Measurements from ENCODE around the gene PFKL. TPM values are rescaled to one million over a fixed set of nuclear protein-coding genes. Genes with fewer than 3 reads are reported as not detected.

Gene PFKL
- total RNA-seq, 4 donors from 2014 or later = 68.5 to 103 (median 96.8) TPM

GRCh38 chr21:44286086-44286715, 13.7 kb upstream of the PFKL start:
- DNase-seq = no peak
- no peak for TF ChIP-seq POLR2A (IDR thresholded peaks at IDR 0.05)
- TF ChIP-seq CTCF (IDR thresholded peaks at IDR 0.05) = no peak
- H3K9me3 ChIP-seq = no peaks in the 10 kb centered on the region
- intact Hi-C loops (cut with DNase I) = no loop called here
- H3K36me3 ChIP-seq = no peaks in the 10 kb centered on the region
- no peak overlapping the region for H3K4me3 ChIP-seq (replicated peaks in 1 of 3)
- H3K4me1 ChIP-seq = peaks cover 0 to 6% of the 10 kb centered on the region in 2 donors
- H3K27ac ChIP-seq = no peak overlapping the region
- WGBS, 2 donors = 42 to 64% methylated on average over 2 to 16 of the region's 21 CpGs
- H3K27me3 ChIP-seq = no peaks in the 10 kb centered on the region

GRCh38 chr21:44286716-44287632, 12.9 kb upstream of the PFKL start:
- intact Hi-C loops (cut with DNase I) = no loop called here
- Histone ChIP-seq H3K9me3 (no peaks in the 10 kb centered on the region), H3K4me1 (peaks cover 0 to 6% of the 10 kb centered on the region in 2 donors), H3K4me3 (replicated peaks in 1 of 3) (no peak overlapping the region), H3K27me3 (no peaks in the 10 kb centered on the region), H3K27ac (no peak overlapping the region), H3K36me3 (no peaks in the 10 kb centered on the region)
- TF ChIP-seq POLR2A (IDR thresholded peaks at IDR 0.05) (no peak), CTCF (IDR thresholded peaks at IDR 0.05) (no peak)
- DNase-seq = no peak
- WGBS, 2 donors = 58 to 77% methylated on average over 12 to 15 of the region's 31 CpGs

- H3K4me1 ChIP-seq = peaks cover 0 to 6% of the 10 kb centered on the region in 2 donors
- H3K27ac ChIP-seq = no peak overlapping the region
- H3K27me3 ChIP-seq = no peaks in the 10 kb centered on the region
- TF ChIP-seq CTCF (IDR thresholded peaks at IDR 0.05) = no peak
- TF ChIP-seq POLR2A (IDR thresholded peaks at IDR 0.05) = no peak
- intact Hi-C loops (cut with DNase I) = no loop called here
- H3K9me3 ChIP-seq = no peaks in the 10 kb centered on the region
- H3K4me3 ChIP-seq (replicated peaks in 1 of 3) = no peak overlapping the region
- H3K36me3 ChIP-seq = no peaks in the 10 kb centered on the region
- 94 to 98% methylated on average over 3 to 17 of the region's 23 CpGs for WGBS, 2 donors
- no peak for DNase-seq
Observed at GRCh38 chr21:44288251-44289110, 11.4 kb upstream of the PFKL start.

- intact Hi-C loops (cut with DNase I) = no loop called here
- no peak for DNase-seq
- no peaks in the 10 kb centered on the region for H3K27me3 ChIP-seq
Observed at GRCh38 chr21:44289381-44290010, 10.4 kb upstream of the PFKL start.

More at GRCh38 chr21:44289381-44290010, 10.4 kb upstream of the PFKL start:
- no peaks in the 10 kb centered on the region for H3K36me3 ChIP-seq
- TF ChIP-seq POLR2A (IDR thresholded peaks at IDR 0.05) (no peak), CTCF (IDR thresholded peaks at IDR 0.05) (no peak)
- H3K9me3 ChIP-seq = no peaks in the 10 kb centered on the region
- H3K4me3 ChIP-seq (replicated peaks in 1 of 3) = no peak overlapping the region
- peaks cover 0 to 10% of the 10 kb centered on the region in 2 donors for H3K4me1 ChIP-seq
- 83 to 85% methylated on average over 10 to 19 of the region's 24 CpGs for WGBS, 2 donors
- H3K27ac ChIP-seq = no peak overlapping the region

Measured in thyroid gland (tissue), 4 donors.